Medulla oblongata (tissue), 1 donor: ENCODE results near the gene TBC1D22A.
"Not testable (repeated sequence)": the region's sequence is repeated elsewhere in the genome, so short reads cannot be mapped to it uniquely, and the experiment has no call there.

ENCODE experiments used
- DNase-seq: peaks from one replicate; pipeline ENCODE4 v3.0.0-alpha.2; 2015; ENCODE audit errors: extremely low spot score

Gene TBC1D22A

GRCh38 chr22:46774253-46774979 lies 12.0 kb downstream of the TBC1D22A start:
- DNase-seq = peak; percentile 88

DNA sequence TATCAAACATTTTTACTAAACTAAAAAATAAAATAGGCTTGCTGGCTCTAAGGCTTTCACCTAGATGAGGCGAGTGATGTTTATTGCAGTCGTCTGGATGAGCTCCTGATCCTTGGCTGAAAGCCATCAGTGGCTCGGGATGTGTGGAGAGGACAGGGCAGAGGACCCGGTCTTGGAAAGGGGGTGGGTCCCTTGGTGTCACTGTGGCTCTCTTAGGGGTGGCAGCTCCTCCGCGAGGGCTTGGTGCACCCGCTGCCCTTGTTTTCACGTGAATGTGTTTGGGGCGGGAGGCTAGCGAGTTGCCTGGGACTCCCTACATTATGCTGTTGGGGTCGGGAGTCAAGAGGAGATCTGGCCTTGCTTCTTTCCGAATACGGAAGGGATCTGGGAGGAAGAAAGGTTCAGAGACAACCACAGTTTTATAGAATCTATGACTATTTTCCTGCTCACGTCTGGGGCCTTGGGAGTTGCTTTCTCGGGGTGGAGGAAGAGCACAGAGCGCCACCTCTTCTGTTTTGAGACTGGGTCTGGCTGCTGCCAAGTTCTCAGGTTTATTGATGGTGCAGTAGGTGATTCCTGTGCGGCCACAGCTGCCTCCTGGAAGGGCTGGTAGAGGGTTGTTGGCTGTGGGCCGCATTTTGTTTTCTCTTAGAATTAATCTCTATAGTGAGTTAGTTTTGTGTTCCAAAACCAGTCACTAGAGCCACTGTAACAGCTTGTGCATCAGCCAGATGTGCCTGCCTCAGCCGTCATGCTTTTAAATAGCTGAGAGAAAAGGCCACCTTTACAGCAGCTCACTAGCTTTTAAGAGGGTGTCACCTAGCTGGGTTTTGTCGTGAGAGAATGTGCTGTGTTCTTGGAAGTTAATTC lies 12.8 kb downstream of the TBC1D22A start:
- no peak for DNase-seq

- DNase-seq = no peak
Measured at GRCh38 chr22:46775850-46776826, 13.7 kb downstream of the TBC1D22A start.

GRCh38 chr22:46776876-46777608 lies 14.6 kb downstream of the TBC1D22A start:
- DNase-seq = no peak

DNA sequence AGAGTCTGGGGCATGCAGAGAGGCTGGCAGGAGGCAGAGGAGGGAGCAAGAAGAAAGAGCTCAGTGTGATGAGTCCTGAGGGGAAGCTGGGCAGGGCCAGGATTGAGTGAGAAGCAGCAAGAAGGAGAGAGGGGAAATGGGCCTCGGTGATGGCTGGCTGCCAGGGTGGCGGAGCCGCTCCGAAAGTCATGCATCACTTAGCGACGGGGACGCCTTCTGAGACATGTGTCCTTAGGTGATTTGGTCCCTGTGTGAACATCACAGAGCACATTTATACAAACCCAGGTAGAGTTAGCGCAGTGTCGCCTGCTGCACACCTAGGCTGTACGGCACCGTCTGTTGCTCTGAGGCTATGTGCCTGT lies 15.1 kb downstream of the TBC1D22A start:
- DNase-seq = peak; percentile 75

- no peak for DNase-seq
Measured at GRCh38 chr22:46779023-46779422, 16.6 kb downstream of the TBC1D22A start.

DNA sequence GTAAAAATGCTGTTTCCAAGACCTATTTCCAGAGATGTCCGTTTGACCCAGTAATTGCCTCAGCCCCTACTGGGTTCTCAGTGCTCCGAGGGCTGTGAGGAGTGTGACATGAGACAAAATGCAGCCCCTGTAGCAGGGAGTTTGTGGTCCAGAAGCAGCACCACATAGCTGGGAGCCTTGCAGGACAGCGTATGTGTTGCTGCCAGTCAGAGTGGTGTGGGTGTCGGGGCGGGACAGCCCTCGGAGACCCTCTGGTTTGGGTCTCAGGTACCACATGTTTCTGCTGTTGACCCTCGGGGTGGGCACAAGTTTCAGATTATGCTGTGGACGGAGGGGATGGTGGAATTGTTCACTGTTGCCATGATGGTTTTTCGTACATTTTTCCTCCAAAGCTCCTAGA lies 17.2 kb downstream of the TBC1D22A start:
- no peak for DNase-seq

DNA sequence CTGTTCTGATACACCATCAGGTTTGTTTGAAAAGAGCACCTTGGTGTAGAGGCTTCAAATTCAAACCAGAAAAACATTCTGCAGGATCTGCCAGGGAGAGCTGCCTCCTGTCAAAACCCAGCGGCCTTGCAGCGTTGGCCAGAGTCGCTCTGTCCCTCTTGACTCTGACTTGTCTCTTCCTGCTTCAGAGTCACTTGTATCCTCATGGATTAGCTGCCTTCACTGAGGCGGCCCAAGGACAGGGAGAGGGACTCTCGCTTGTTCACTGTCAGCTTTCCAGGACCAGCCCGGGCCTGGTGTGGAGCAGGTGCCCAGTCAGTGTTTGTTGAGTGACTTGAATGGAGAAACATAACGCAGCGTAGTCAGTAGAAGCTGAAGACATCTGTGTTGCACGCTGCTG lies 18.0 kb downstream of the TBC1D22A start:
- DNase-seq = no peak

- no peak for DNase-seq
Measured at GRCh38 chr22:46781291-46781690, 18.8 kb downstream of the TBC1D22A start.

- DNase-seq = not testable (repeated sequence)
Measured at GRCh38 chr22:46782200-46782599, 19.8 kb downstream of the TBC1D22A start.

GRCh38 chr22:46783721-46784120 lies 21.3 kb downstream of the TBC1D22A start:
- no peak for DNase-seq

DNA sequence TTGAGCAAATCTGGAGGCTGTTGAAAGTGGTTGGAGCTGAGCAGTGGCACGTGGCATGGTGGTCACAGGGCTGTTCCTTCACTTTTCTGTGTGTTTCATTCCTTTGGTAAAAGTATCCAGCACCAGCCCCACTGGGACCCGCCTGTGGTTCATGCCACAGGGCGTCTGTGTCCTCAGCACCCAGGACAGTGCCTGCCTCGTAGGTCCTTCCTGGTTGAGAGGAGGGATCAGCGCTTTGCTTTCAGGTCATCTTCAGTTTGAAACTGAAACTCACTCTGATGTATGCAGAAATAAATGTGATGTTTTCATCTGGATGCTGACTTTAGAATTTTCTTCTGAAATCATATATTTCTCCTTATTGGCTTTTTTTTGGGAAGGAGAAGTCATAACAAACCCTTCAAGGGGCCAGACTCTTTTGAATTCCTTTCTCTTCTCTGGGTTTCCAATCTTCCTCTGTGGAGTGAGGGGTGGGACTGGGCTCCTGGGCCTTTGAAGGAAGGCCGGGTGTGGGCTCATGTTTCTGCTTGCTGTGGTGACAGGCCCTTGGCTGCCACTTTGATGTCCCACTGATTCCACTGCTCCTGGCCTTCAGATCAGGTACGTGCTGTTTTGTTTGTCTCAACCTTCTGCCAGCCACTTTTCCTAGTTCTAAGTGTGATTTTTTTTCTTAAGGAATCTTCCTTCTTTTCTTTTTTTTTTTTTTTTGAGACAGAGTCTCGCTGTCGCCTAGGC lies 26.2 kb downstream of the TBC1D22A start:
- no peak for DNase-seq

GRCh38 chr22:46789992-46790391 lies 27.5 kb downstream of the TBC1D22A start:
- no peak for DNase-seq

DNA sequence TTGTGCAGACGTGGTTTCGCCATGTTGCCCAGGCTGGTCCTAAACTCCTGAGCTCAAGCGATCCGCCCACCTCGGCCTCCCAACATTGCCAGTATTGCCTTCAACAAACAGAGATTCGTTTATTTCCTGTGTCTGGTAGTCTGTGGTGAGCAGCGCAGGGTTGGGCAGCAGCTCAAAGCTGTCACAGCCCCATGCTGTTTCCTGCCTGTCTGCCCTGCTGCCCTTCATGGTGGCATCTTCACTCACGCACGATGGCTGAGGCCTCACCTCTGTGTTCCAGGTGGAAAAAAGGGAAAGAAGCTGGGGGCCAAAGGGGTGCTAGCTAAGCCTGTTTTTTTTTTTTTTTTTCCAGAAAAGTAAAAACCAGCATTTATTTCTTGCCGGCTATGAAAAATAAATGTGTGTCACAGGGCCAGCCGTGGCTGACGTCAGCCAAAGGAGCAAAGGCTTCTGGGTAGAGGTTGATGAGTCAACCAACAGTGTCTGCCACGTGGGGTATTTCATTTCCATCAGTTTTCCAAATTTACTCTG lies 28.8 kb downstream of the TBC1D22A start:
- peak; percentile 66 for DNase-seq

DNA sequence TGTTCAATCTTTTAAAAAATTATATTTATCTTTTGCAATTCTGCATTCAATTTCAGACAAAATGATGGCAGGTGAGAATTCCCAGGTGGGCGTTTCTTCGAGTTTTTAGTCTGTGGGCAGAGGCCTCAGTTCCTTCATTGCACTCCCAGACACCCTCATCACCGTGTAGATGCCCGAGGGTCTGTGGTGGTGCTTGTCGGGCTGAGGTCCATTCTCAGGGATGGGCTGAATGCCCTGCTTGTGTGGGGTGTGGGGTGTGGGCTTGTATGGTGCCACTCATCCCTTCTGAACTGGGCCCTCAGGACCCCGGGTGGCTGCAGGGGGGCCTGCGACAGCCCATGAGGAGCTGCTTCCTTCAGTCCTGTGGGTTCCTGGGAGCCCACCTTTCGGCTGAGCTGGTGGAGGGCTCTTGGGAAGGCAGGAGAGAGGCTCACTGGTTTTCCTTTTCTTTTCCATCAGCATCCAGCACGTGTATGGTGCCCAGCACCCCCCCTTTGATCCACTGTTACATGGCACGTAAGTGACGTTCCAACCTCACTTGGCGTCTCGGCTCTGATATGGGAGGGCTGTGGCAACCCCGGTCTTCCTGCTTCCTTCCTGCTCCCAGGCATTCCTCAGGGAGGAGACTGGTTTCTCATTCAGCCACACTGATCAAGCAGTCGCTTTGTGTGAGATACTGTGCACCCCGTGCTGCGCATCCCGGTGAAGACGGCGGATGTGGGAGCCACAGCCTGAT lies 29.8 kb downstream of the TBC1D22A start:
- no peak for DNase-seq

GRCh38 chr22:46792841-46793261 lies 30.4 kb downstream of the TBC1D22A start:
- DNase-seq = no peak

DNA sequence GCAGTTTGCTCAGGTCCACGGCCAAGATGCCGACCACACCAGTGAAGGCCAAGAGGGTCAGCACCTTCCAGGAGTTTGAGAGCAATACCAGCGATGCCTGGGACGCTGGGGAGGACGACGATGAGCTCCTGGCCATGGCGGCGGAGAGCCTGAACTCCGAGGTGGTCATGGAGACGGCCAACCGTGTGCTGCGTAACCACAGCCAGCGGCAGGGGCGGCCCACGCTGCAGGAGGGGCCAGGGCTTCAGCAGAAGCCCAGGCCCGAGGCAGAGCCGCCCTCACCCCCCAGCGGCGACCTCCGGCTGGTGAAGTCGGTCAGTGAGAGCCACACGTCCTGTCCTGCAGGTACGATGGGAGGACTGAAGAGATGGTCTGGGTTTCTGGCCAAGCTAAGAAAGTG lies 31.0 kb downstream of the TBC1D22A start:
- no peak for DNase-seq

- DNase-seq = no peak
Measured at GRCh38 chr22:46794067-46794466, 31.6 kb downstream of the TBC1D22A start.

DNA sequence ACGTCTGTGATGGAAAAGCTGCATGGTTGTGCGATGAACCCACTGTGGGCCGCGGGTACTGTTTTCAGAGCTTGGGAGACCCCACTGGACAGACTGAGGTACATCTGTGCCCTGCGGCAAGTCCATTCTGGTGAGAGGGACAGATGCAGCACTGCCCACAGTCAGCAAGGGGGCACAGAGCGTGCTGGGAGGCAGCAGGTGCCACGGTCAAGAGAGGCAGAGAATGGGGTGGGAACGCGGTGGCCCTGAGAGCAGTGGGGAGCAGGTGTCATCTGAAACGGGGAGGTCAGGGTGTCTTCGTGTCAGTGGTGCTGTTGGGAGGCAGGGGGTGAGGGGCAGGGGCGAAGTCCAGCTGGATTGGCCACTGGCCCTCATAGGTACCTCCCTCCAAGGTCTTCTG lies 32.0 kb downstream of the TBC1D22A start:
- DNase-seq = no peak

DNA sequence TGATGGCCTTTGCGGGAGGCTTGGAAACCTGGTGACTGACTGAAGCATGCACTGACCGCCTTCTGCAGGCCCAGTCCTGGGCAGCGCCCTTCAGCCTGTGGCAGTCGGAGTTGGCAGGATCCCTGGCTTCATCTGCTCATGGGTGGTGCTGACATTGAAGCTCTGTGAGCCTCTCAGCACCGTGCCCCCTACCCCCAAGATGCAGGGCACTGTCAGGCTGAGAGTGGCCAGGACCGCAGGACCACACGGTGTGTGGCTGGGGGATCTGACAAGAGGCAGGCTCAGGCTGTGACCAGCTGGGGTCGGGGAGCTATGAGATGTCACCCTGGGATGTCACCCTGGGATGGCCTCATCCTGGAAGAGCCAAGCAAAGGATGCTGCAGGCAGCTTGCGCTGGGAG lies 32.7 kb downstream of the TBC1D22A start:
- peak; percentile 32 for DNase-seq
